ENCODE data around the gene ENAM.

DNA sequence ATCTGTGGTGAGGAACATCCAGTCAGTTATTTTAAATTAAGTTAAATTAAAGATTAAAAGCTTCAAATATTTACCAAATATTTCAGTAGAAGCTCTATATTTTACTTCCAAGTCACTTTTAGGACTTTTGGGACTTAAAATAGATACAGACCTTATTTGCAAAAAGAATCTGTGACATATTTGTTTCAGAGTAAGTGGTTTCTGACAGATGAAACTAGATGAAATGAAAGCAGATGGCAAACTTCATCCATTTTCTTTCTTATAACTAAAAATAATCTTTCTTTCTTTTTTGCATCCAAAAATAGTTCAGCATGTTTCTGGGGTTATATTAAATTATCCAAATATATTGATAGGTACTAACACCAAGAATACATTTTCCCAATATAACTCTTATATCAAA, 53.2 kb downstream of the ENAM start:
- TF ChIP-seq, protein P1, sequence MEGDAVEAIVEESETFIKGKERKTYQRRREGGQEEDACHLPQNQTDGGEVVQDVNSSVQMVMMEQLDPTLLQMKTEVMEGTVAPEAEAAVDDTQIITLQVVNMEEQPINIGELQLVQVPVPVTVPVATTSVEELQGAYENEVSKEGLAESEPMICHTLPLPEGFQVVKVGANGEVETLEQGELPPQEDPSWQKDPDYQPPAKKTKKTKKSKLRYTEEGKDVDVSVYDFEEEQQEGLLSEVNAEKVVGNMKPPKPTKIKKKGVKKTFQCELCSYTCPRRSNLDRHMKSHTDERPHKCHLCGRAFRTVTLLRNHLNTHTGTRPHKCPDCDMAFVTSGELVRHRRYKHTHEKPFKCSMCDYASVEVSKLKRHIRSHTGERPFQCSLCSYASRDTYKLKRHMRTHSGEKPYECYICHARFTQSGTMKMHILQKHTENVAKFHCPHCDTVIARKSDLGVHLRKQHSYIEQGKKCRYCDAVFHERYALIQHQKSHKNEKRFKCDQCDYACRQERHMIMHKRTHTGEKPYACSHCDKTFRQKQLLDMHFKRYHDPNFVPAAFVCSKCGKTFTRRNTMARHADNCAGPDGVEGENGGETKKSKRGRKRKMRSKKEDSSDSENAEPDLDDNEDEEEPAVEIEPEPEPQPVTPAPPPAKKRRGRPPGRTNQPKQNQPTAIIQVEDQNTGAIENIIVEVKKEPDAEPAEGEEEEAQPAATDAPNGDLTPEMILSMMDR (IDR thresholded peaks at IDR 0.05; ENCODE audit: low read length), result no peak
- no peak for TF ChIP-seq EZH2 (IDR thresholded peaks at IDR 0.05; ENCODE audit: borderline replicate concordance, low read length)

Data from OCI-LY1 (cell line).